ENCODE data around the gene AHR.

The AHR gene

GRCh38 chr7:17319164-17320101, 21.0 kb downstream of the AHR start:
- Histone ChIP-seq H3K27ac (ENCODE audit: low read depth, low read length) (no peak overlapping the region), H3K27me3 (ENCODE audit: control insufficient read depth, insufficient read depth, low read length) (no peaks in the 10 kb centered on the region), H3K4me1 (ENCODE audit: control insufficient read depth, insufficient read depth, low read length) (peaks cover 4% of the 10 kb centered on the region), H3K9me3 (ENCODE audit: control insufficient read depth, insufficient read depth, low read depth, low read length) (no peaks in the 10 kb centered on the region), H3K4me3 (ENCODE audit: low read depth, low read length) (no peak overlapping the region), H3K36me3 (ENCODE audit: control insufficient read depth, insufficient read depth, low read length) (peaks cover 4% of the 10 kb centered on the region; the same call in 1 of the 2 replicates), H3K9ac (ENCODE audit: low read length) (no peak overlapping the region)

DNA sequence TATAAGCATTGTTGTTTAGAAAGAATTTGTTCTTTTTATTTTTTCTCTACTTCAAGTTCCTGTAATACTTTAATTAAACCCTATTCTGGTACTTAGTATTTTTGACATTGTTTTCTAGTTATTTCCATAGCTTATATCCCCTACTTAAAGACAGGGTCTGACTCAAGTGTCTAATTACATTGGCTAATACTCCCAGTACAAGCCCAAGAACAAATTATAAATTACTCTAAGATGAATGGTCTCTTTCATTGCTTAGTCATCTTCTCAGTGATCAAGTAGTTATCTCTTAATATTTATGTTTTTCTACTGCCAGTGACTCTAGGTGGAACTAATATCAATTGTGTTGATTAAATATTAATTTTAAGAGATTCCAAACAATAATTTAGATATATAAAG, 21.6 kb downstream of the AHR start:
- H3K36me3 ChIP-seq (ENCODE audit: control insufficient read depth, insufficient read depth, low read length): peaks cover 4% of the 10 kb centered on the region; the same call in 1 of the 2 replicates
- H3K4me1 ChIP-seq (ENCODE audit: control insufficient read depth, insufficient read depth, low read length): no peaks in the 10 kb centered on the region; the same call in 1 of the 2 replicates

GRCh38 chr7:17320657-17321056, 22.2 kb downstream of the AHR start:
- no peak overlapping the region for H3K27ac ChIP-seq (ENCODE audit: low read depth, low read length)

More for the DNA sequence above, 21.6 kb downstream of the AHR start:
- no peak overlapping the region for H3K9ac ChIP-seq (ENCODE audit: low read length)
- no peaks in the 10 kb centered on the region for H3K27me3 ChIP-seq (ENCODE audit: control insufficient read depth, insufficient read depth, low read length)
- H3K9me3 ChIP-seq (ENCODE audit: control insufficient read depth, insufficient read depth, low read depth, low read length): no peaks in the 10 kb centered on the region
- no peak overlapping the region for H3K4me3 ChIP-seq (ENCODE audit: low read depth, low read length)
- H3K27ac ChIP-seq (ENCODE audit: low read depth, low read length): no peak overlapping the region

DNA sequence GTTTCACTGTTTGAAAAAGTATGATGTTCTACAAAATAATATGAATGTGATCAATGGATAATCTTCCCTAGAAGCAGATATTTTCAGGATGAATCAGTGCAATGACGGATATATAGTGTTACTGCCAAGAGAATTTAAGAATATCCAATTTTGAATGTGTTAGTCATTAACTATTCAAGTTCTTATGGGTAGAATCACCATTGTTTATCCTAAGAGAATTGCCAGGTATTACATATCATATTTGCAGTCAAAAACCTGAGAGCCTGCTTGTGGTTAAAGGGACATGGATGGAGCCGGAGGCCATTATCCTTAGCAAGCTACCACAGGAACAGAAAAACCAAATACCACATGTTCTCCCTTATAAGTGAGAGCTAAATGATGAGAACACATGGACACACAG, 26.9 kb downstream of the AHR start:
- Histone ChIP-seq H3K27me3 (ENCODE audit: control insufficient read depth, insufficient read depth, low read length) (no peaks in the 10 kb centered on the region), H3K4me1 (ENCODE audit: control insufficient read depth, insufficient read depth, low read length) (no peaks in the 10 kb centered on the region), H3K9ac (ENCODE audit: low read length) (no peak overlapping the region), H3K9me3 (ENCODE audit: control insufficient read depth, insufficient read depth, low read depth, low read length) (no peaks in the 10 kb centered on the region), H3K36me3 (ENCODE audit: control insufficient read depth, insufficient read depth, low read length) (peaks cover 4% of the 10 kb centered on the region; the same call in 1 of the 2 replicates), H3K4me3 (ENCODE audit: low read depth, low read length) (no peak overlapping the region), H3K27ac (ENCODE audit: low read depth, low read length) (no peak overlapping the region)

More at GRCh38 chr7:17320657-17321056, 22.2 kb downstream of the AHR start:
- Histone ChIP-seq H3K9ac (ENCODE audit: low read length) (no peak overlapping the region), H3K27me3 (ENCODE audit: control insufficient read depth, insufficient read depth, low read length) (no peaks in the 10 kb centered on the region), H3K36me3 (ENCODE audit: control insufficient read depth, insufficient read depth, low read length) (peaks cover 4% of the 10 kb centered on the region; the same call in 1 of the 2 replicates), H3K4me3 (ENCODE audit: low read depth, low read length) (no peak overlapping the region), H3K4me1 (ENCODE audit: control insufficient read depth, insufficient read depth, low read length) (no peaks in the 10 kb centered on the region; the same call in 1 of the 2 replicates), H3K9me3 (ENCODE audit: control insufficient read depth, insufficient read depth, low read depth, low read length) (no peaks in the 10 kb centered on the region)

DNA sequence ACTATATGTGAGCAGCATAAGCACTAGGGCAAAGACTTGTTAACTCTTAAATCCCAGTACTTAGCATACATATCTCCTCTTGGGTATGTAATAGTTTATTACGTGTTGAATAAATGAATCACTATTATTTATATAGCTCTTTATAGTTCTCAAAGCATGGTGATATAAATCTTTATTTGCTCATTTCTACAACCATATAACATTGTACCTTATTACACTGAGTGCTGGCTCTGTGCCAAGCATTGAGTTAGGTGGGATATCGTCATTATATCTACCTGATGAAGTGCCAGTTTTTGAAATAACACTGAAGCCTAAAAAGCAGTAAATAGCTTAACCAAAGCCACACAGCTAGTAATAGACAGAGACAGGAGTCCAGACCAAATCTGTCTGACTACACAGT, 27.9 kb downstream of the AHR start:
- Histone ChIP-seq H3K27me3 (ENCODE audit: control insufficient read depth, insufficient read depth, low read length) (no peaks in the 10 kb centered on the region), H3K9me3 (ENCODE audit: control insufficient read depth, insufficient read depth, low read depth, low read length) (no peaks in the 10 kb centered on the region), H3K36me3 (ENCODE audit: control insufficient read depth, insufficient read depth, low read length) (peaks cover 9% of the 10 kb centered on the region; the same call in 1 of the 2 replicates), H3K9ac (ENCODE audit: low read length) (no peak overlapping the region), H3K4me1 (ENCODE audit: control insufficient read depth, insufficient read depth, low read length) (no peaks in the 10 kb centered on the region), H3K4me3 (ENCODE audit: low read depth, low read length) (no peak overlapping the region), H3K27ac (ENCODE audit: low read depth, low read length) (no peak overlapping the region)

DNA sequence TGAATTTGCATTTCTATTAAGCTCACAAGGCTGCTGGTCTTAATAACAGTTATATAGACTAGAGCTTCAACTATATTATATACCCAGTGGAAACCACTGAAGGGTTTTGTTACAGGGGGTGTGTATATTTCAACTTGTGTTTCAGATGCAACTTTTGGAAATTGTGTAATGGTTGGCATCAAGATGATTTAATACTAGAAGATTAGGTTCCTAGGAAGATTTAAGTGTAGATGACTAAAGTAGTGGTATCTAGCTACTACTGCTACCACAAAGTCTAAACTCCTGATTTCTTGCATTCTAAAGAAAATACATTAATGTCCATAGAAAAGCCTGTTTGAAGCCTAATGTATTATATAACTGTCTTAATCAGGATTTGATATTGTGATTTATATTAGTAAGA, 30.2 kb downstream of the AHR start:
- H3K9ac ChIP-seq (ENCODE audit: low read length): no peak overlapping the region
- no peaks in the 10 kb centered on the region for H3K9me3 ChIP-seq (ENCODE audit: control insufficient read depth, insufficient read depth, low read depth, low read length)
- no peak overlapping the region for H3K27ac ChIP-seq (ENCODE audit: low read depth, low read length)
- peaks cover 5% of the 10 kb centered on the region; the same call in 1 of the 2 replicates for H3K36me3 ChIP-seq (ENCODE audit: control insufficient read depth, insufficient read depth, low read length)
- H3K4me3 ChIP-seq (ENCODE audit: low read depth, low read length): no peak overlapping the region
- H3K27me3 ChIP-seq (ENCODE audit: control insufficient read depth, insufficient read depth, low read length): no peaks in the 10 kb centered on the region
- no peaks in the 10 kb centered on the region for H3K4me1 ChIP-seq (ENCODE audit: control insufficient read depth, insufficient read depth, low read length)

DNA sequence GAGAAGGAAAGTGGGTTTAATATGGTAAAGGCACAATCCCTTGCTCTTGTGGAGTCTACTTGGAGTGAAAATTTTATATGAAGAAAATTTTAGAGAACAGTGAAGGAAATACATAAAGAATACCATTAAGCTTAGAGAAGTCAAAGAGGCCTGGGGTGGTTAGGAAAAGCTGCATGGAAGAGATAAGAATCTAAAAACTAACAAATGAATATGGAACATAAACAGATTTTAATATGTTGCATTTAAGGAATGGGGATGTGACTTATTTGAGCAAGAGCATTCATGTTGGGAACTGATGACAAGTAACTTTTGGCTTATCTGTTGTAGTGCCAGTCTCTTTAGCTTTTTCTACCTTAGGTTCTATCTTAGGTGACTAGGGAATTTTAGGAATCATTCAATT, 31.0 kb downstream of the AHR start:
- Histone ChIP-seq H3K27ac (ENCODE audit: low read depth, low read length) (no peak overlapping the region), H3K9ac (ENCODE audit: low read length) (no peak overlapping the region), H3K4me1 (ENCODE audit: control insufficient read depth, insufficient read depth, low read length) (no peaks in the 10 kb centered on the region), H3K9me3 (ENCODE audit: control insufficient read depth, insufficient read depth, low read depth, low read length) (no peaks in the 10 kb centered on the region), H3K36me3 (ENCODE audit: control insufficient read depth, insufficient read depth, low read length) (peaks cover 5% of the 10 kb centered on the region; the same call in 1 of the 2 replicates), H3K4me3 (ENCODE audit: low read depth, low read length) (no peak overlapping the region), H3K27me3 (ENCODE audit: control insufficient read depth, insufficient read depth, low read length) (no peaks in the 10 kb centered on the region)

- Histone ChIP-seq H3K9ac (ENCODE audit: low read length) (no peak overlapping the region), H3K4me1 (ENCODE audit: control insufficient read depth, insufficient read depth, low read length) (no peaks in the 10 kb centered on the region), H3K9me3 (ENCODE audit: control insufficient read depth, insufficient read depth, low read depth, low read length) (no peaks in the 10 kb centered on the region), H3K36me3 (ENCODE audit: control insufficient read depth, insufficient read depth, low read length) (peaks cover 13% of the 10 kb centered on the region; the same call in 1 of the 2 replicates), H3K27me3 (ENCODE audit: control insufficient read depth, insufficient read depth, low read length) (no peaks in the 10 kb centered on the region), H3K27ac (ENCODE audit: low read depth, low read length) (no peak overlapping the region), H3K4me3 (ENCODE audit: low read depth, low read length) (no peak overlapping the region)
Observed at GRCh38 chr7:17331891-17332501, 33.5 kb downstream of the AHR start.

DNA sequence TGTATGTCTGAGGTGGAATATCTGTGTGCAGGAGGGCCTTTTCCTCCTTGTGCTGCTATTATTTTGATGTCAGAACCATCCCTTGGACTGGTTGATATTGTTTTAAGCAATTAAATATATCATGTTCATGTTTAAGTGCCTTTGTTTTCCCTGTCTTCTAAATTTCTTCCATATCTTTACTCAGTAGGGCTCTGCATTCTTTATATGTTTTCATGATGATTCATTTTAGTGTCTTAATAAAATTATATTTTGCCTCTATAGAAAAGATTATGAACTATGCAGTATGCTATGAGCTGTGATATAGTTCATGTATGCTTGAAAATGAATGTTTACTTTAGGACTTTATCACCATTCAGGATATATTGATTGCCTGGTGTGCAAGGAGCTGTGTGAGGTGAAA, 34.8 kb downstream of the AHR start:
- Histone ChIP-seq H3K9ac (ENCODE audit: low read length) (no peak overlapping the region), H3K4me1 (ENCODE audit: control insufficient read depth, insufficient read depth, low read length) (no peaks in the 10 kb centered on the region), H3K27me3 (ENCODE audit: control insufficient read depth, insufficient read depth, low read length) (no peaks in the 10 kb centered on the region), H3K36me3 (ENCODE audit: control insufficient read depth, insufficient read depth, low read length) (peaks cover 13% of the 10 kb centered on the region; the same call in 1 of the 2 replicates), H3K4me3 (ENCODE audit: low read depth, low read length) (no peak overlapping the region), H3K27ac (ENCODE audit: low read depth, low read length) (no peak overlapping the region), H3K9me3 (ENCODE audit: control insufficient read depth, insufficient read depth, low read depth, low read length) (no peaks in the 10 kb centered on the region)

DNA sequence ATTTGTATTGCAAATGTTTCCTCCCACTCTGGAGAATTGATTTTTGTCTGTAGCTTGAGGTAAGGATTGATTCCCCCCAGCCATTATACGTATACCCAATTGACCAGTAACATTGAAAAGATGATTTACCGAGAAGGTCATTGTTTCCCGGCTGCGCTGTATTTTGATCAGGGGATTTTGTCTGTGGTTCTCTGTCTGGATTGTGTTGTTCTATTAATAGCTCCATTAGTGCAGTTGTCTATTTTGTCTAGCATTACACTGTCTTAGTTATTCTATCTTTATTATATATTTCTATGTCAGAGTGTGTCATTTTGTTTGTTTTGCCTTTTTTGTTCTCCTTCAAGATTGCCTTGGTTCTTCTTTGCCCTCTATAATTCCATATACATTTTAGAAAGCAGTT, 37.7 kb downstream of the AHR start:
- H3K4me3 ChIP-seq (ENCODE audit: low read depth, low read length): no peak overlapping the region
- no peaks in the 10 kb centered on the region for H3K9me3 ChIP-seq (ENCODE audit: control insufficient read depth, insufficient read depth, low read depth, low read length)
- H3K9ac ChIP-seq (ENCODE audit: low read length): no peak overlapping the region
- peaks cover 20% of the 10 kb centered on the region for H3K36me3 ChIP-seq (ENCODE audit: control insufficient read depth, insufficient read depth, low read length)
- H3K27me3 ChIP-seq (ENCODE audit: control insufficient read depth, insufficient read depth, low read length): no peaks in the 10 kb centered on the region
- no peak overlapping the region for H3K27ac ChIP-seq (ENCODE audit: low read depth, low read length)
- peaks cover 8% of the 10 kb centered on the region; the same call in 1 of the 2 replicates for H3K4me1 ChIP-seq (ENCODE audit: control insufficient read depth, insufficient read depth, low read length)

GRCh38 chr7:17339139-17339538, 40.7 kb downstream of the AHR start:
- H3K4me3 ChIP-seq (ENCODE audit: low read depth, low read length): no peak overlapping the region
- H3K9ac ChIP-seq (ENCODE audit: low read length): no peak overlapping the region
- H3K27ac ChIP-seq (ENCODE audit: low read depth, low read length): no peak overlapping the region
- H3K4me1 ChIP-seq (ENCODE audit: control insufficient read depth, insufficient read depth, low read length): peaks cover 8% of the 10 kb centered on the region; the same call in 1 of the 2 replicates
- H3K9me3 ChIP-seq (ENCODE audit: control insufficient read depth, insufficient read depth, low read depth, low read length): no peaks in the 10 kb centered on the region
- H3K36me3 ChIP-seq (ENCODE audit: control insufficient read depth, insufficient read depth, low read length): peaks cover 20% of the 10 kb centered on the region
- no peaks in the 10 kb centered on the region for H3K27me3 ChIP-seq (ENCODE audit: control insufficient read depth, insufficient read depth, low read length)
